WERI-Rb-1 (cell line): ENCODE measurements around the gene HOXC12.

Experiments used
- DNase-seq: peaks from one replicate; pipeline ENCODE4 v3.0.0-alpha.2; 2020
- H3K27ac ChIP-seq: fragments of 250-450 bp; sonication (Bioruptor Pico); 2 replicates; pipeline ENCODE4 v1.5.1; 2020; ENCODE audit warnings: mild to moderate bottlenecking, moderate library complexity
- H3K27me3 ChIP-seq: fragments of 250-450 bp; sonication (Bioruptor Pico); 2 replicates; pipeline ENCODE4 v1.5.1; 2021; ENCODE audit warnings: mild to moderate bottlenecking, low read depth, moderate library complexity; ENCODE audit not compliant: insufficient read depth, severe bottlenecking
- H3K36me3 ChIP-seq: fragments of 250-450 bp; sonication (Bioruptor Pico); 2 replicates; pipeline ENCODE4 v1.5.1; 2020; ENCODE audit warnings: mild to moderate bottlenecking, moderate library complexity
- H3K4me3 ChIP-seq: 2 replicates; pipeline ENCODE4 v1.5.1; 2011; ENCODE audit warnings: low read depth, mild to moderate bottlenecking, control low read depth, low read length
- H3K9me3 ChIP-seq: fragments of 250-450 bp; sonication (Bioruptor Pico); 2 replicates; pipeline ENCODE4 v1.5.1; 2021; ENCODE audit warnings: mild to moderate bottlenecking, moderate library complexity; ENCODE audit not compliant: severe bottlenecking
- CTCF ChIP-seq: IDR thresholded peaks from 2 replicates; pipeline ENCODE4 v1.5.1; 2011; ENCODE audit warnings: low read depth, mild to moderate bottlenecking, control low read depth, inconsistent platforms, low read length

Gene HOXC12

GRCh38 chr12:53975064-53975471, 20.4 kb downstream of the HOXC12 start:
- Histone ChIP-seq H3K27ac (peak overlapping the region; percentile 66; the same call in 1 of the 2 replicates), H3K9me3 (peaks cover 4% of the 10 kb centered on the region), H3K4me3 (peak overlapping the region; percentile 51), H3K36me3 (no peaks in the 10 kb centered on the region), H3K27me3 (no peaks in the 10 kb centered on the region)
- TF ChIP-seq CTCF = no peak
- DNase-seq = no peak

- H3K36me3 ChIP-seq = no peaks in the 10 kb centered on the region
- H3K27ac ChIP-seq = no peak overlapping the region
- TF ChIP-seq CTCF = no peak
- peaks cover 4% of the 10 kb centered on the region for H3K9me3 ChIP-seq
- no peak overlapping the region; the same call in 1 of the 2 replicates for H3K4me3 ChIP-seq
- no peaks in the 10 kb centered on the region for H3K27me3 ChIP-seq
- no peak for DNase-seq
These were observed 20.9 kb downstream of the HOXC12 start for GRCh38 chr12:53975479-53976152.

GRCh38 chr12:53976172-53976822, 21.6 kb downstream of the HOXC12 start:
- no peak overlapping the region for H3K4me3 ChIP-seq
- H3K36me3 ChIP-seq = no peaks in the 10 kb centered on the region
- no peaks in the 10 kb centered on the region for H3K27me3 ChIP-seq
- H3K9me3 ChIP-seq = peaks cover 4% of the 10 kb centered on the region
- no peak overlapping the region for H3K27ac ChIP-seq
- no peak for DNase-seq
- TF ChIP-seq CTCF = no peak

GRCh38 chr12:53976823-53977595, 22.3 kb downstream of the HOXC12 start:
- no peak overlapping the region for H3K4me3 ChIP-seq
- H3K27ac ChIP-seq = no peak overlapping the region
- no peaks in the 10 kb centered on the region for H3K27me3 ChIP-seq
- no peak for TF ChIP-seq CTCF
- no peak for DNase-seq
- H3K36me3 ChIP-seq = no peaks in the 10 kb centered on the region
- peaks cover 4% of the 10 kb centered on the region for H3K9me3 ChIP-seq

GRCh38 chr12:53977596-53978445, 23.1 kb downstream of the HOXC12 start:
- H3K36me3 ChIP-seq = no peaks in the 10 kb centered on the region
- H3K9me3 ChIP-seq = peaks cover 4% of the 10 kb centered on the region
- H3K27ac ChIP-seq = peak overlapping the region; percentile 64
- H3K27me3 ChIP-seq = no peaks in the 10 kb centered on the region
- no peak for TF ChIP-seq CTCF
- DNase-seq = peak; percentile 39
- H3K4me3 ChIP-seq = peak overlapping the region; percentile 4; the same call in 1 of the 2 replicates
